Pancreas (tissue), 10 donors: ENCODE data around the gene MSI2. TPM values are rescaled to one million over a fixed set of nuclear protein-coding genes. Genes with fewer than 3 reads are reported as not detected.
A peak's percentile ranks its signal among the peaks of the same experiment; 100 is the strongest.

Source experiments
- ATAC-seq, 4 donors: fragments of 200-7000 bp; cut with Tn5 transposase; one replicate each; pipeline versions ENCODE4 v1.8.0 to v1.9.1; 2020; ENCODE audit warnings: mild to moderate bottlenecking in 4 of 4, moderate library complexity in 4 of 4
- DNase-seq, 6 donors: peaks; one replicate each; pipeline ENCODE4 v3.0.0-alpha.2; 2020
- FAIRE-seq: peaks from 2 replicates; lab custom pipeline; 2012; peaks lifted over from hg19 to GRCh38; lab: Jason Lieb, UNC
- H3K27ac ChIP-seq, 4 donors: fragments of 200-600 bp; sonication (generic); 1 replicate in 3 of 4; 2 replicates in 1 of 4; pipeline versions ENCODE4 v1.5.0 to v1.8.0; 2020
- H3K27me3 ChIP-seq, 4 donors: fragments of 200-600 bp; one replicate each; pipeline ENCODE4 v1.8.0; 2021
- H3K36me3 ChIP-seq, 3 donors: fragments of 200-600 bp; sonication (generic) in 1 of 3; one replicate each; pipeline versions ENCODE4 v1.5.0 to v1.8.0; 2020 to 2021
- H3K4me1 ChIP-seq, 3 donors: fragments of 200-600 bp; one replicate each; pipeline ENCODE4 v1.8.0; 2021
- H3K4me3 ChIP-seq, 4 donors: fragments of 200-600 bp; sonication (generic) in 2 of 4; one replicate each; pipeline versions ENCODE4 v1.5.0 to v1.8.0; 2020 to 2021
- H3K9me3 ChIP-seq, 4 donors: fragments of 200-600 bp; one replicate each; pipeline ENCODE4 v1.8.0; 2021
- WGBS, 2 donors: extraction: QIAGEN DNeasy Blood & Tissue Kit; methylation state at CpG; one replicate each; pipeline ENCODE4 v1.1.7; 2013; 5-methylcytosine and 5-hydroxymethylcytosine counted together
- intact Hi-C, 3 donors: fragments of 100-400 bp; cut with DNase I; formaldehyde crosslinking; loops; one replicate each; pipeline versions ENCODE4 v1.11.1 to v1.14.2; 2022
- polyA plus RNA-seq, 2 donors: library from polyadenylated mRNA; stranded (reverse); fragments of 200-250 nt; gene quantifications; one replicate each; pipeline ENCODE4 v1.2.3, GENCODE V29; 2013
- total RNA-seq, 6 donors: library from RNA; stranded (reverse); fragmentation: NEBNext Ultra II Directional in 4 of 6; extraction: Animal tissue kit (Norgen Biotek cat#: 25700) in 4 of 6; gene quantifications; one replicate each; pipeline versions ENCODE4 v1.2.1 to v1.2.4, GENCODE V29; 2021 to 2023
- TF ChIP-seq, protein P1 (sequence below), 4 donors: fragments of 200-600 bp; sonication (generic) in 3 of 4; IDR thresholded peaks; one replicate each; pipeline versions ENCODE4 v1.5.0 to v1.8.0; 2021; ENCODE audit warnings: antibody characterized with exemption in 4 of 4
- donor health status: healthy with polysubstance abuse.
- donor health status: DM: no; HTN: no; CAD: no; lungs with moderate emphysema.
- donor health status: DM: no; HTN: no; CAD: no.
- donor health status: control.
- donor health status: control.
- donor health status: Bipolar disorder and iron deficiency.
- donor health status: DM: yes; HTN: yes; CAD: no.
- donor health status: DM: no; HTN: no; CAD: no.
- donor health status: DM: no; HTN: no; CAD: no.
- donor health status: DM: yes; HTN: yes; CAD: no.

Gene MSI2
- total and polyA plus RNA-seq, 8 donors: 10.4 to 48.9 (median 30.1) TPM

GRCh38 chr17:57577751-57578607 lies 321.7 kb downstream of the MSI2 start:
- intact Hi-C loops: no loop called here
- DNase-seq: no peak
- Histone ChIP-seq H3K4me1 (no peaks in the 10 kb centered on the region), H3K27ac (peak overlapping the region in 2 of 4 donors; percentile 9 to 48), H3K27me3 (no peaks in the 10 kb centered on the region), H3K4me3 (no peak overlapping the region), H3K9me3 (no peaks in the 10 kb centered on the region), H3K36me3 (no peaks in the 10 kb centered on the region)
- TF ChIP-seq, protein P1, sequence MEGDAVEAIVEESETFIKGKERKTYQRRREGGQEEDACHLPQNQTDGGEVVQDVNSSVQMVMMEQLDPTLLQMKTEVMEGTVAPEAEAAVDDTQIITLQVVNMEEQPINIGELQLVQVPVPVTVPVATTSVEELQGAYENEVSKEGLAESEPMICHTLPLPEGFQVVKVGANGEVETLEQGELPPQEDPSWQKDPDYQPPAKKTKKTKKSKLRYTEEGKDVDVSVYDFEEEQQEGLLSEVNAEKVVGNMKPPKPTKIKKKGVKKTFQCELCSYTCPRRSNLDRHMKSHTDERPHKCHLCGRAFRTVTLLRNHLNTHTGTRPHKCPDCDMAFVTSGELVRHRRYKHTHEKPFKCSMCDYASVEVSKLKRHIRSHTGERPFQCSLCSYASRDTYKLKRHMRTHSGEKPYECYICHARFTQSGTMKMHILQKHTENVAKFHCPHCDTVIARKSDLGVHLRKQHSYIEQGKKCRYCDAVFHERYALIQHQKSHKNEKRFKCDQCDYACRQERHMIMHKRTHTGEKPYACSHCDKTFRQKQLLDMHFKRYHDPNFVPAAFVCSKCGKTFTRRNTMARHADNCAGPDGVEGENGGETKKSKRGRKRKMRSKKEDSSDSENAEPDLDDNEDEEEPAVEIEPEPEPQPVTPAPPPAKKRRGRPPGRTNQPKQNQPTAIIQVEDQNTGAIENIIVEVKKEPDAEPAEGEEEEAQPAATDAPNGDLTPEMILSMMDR (IDR thresholded peaks at IDR 0.05): no peak
- FAIRE-seq: no peak
- WGBS, 2 donors: 67% methylated on average over 17 of the region's 17 CpGs
- ATAC-seq: peak in 3 of 4 donors; percentile 70 to 78 (median 77)

DNA sequence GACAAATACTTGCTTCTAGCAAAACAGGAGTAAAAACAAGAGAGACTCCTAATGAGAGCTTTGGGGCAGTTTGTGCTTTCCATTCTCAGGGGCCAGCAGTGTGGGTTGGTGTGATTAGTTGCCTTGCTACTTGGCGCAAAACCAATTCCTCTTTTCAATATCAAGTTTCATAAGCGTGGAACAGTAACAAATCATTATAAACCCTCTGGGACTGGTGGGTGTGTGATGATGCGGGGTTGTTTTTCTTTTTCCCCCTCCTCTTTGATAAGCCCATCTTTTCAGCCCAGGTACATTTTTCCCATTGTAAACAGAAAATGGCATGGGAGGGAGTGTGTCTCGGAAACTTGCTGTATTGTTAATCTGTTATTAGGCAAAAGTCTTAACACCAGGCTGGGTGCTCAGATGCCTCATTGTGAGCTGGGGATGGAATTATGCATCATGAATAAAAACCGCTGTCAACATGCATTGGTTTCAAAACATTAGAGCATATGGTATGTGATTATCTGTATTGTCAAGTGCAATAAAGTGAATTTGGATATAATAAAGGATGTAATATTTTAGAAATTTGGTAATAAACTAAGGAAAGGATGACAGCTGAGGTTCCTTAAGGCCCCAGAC lies 322.4 kb downstream of the MSI2 start:
- H3K4me1 ChIP-seq: no peaks in the 10 kb centered on the region
- no peak overlapping the region for H3K4me3 ChIP-seq
- WGBS, 2 donors: 84 to 87% methylated on average over 5 of the region's 5 CpGs
- H3K27ac ChIP-seq: no peak overlapping the region
- ATAC-seq (peak in 2 of 4 donors; percentile 16 to 21), DNase-seq (no peak), FAIRE-seq (no peak)
- H3K27me3 ChIP-seq: no peaks in the 10 kb centered on the region
- no peaks in the 10 kb centered on the region for H3K36me3 ChIP-seq
- intact Hi-C loops: no loop called here
- TF ChIP-seq, protein P1 (IDR thresholded peaks at IDR 0.05): no peak
- no peaks in the 10 kb centered on the region for H3K9me3 ChIP-seq

DNA sequence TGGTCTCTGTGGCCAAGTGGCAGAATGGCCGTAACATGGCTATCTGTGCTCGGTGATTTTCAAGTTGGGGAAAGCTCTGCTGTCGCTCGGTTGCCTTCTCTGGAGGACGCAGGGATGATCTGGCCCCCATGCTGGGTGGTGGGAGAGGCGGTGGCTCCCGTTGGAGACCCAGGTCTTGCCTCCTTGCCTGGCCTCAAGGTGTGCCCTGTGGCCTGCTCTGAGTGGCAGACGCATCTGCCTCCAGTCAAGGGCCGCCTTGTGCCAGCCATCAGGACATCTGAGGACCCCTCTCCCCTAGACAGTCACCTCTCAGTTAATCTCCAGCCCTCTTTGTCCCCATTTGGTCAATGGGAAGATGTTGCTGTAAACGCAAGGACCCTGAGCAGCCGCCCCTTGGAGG lies 322.9 kb downstream of the MSI2 start:
- H3K27me3 ChIP-seq: no peaks in the 10 kb centered on the region
- H3K9me3 ChIP-seq: no peaks in the 10 kb centered on the region
- H3K27ac ChIP-seq: no peak overlapping the region
- TF ChIP-seq, protein P1 (IDR thresholded peaks at IDR 0.05): no peak
- ATAC-seq (no peak), FAIRE-seq (no peak), DNase-seq (no peak)
- H3K4me3 ChIP-seq: no peak overlapping the region
- no peaks in the 10 kb centered on the region for H3K36me3 ChIP-seq
- intact Hi-C loops: no loop called here
- H3K4me1 ChIP-seq: no peaks in the 10 kb centered on the region
- 96 to 97% methylated on average over 11 of the region's 11 CpGs for WGBS, 2 donors

GRCh38 chr17:57580055-57580739 lies 323.9 kb downstream of the MSI2 start:
- 73 to 77% methylated on average over 5 of the region's 5 CpGs for WGBS, 2 donors
- no peak for DNase-seq
- no peaks in the 10 kb centered on the region for H3K4me1 ChIP-seq
- no peaks in the 10 kb centered on the region for H3K36me3 ChIP-seq
- intact Hi-C loops: no loop called here
- TF ChIP-seq, protein P1 (IDR thresholded peaks at IDR 0.05): no peak
- H3K27me3 ChIP-seq: no peaks in the 10 kb centered on the region
- ATAC-seq: no peak
- H3K9me3 ChIP-seq: no peaks in the 10 kb centered on the region
- H3K27ac ChIP-seq: no peak overlapping the region
- no peak for FAIRE-seq
- H3K4me3 ChIP-seq: no peak overlapping the region
